CD4-positive, alpha-beta T cell (primary cell): ENCODE data around the gene SMIM35. TPM values are rescaled to one million over a fixed set of nuclear protein-coding genes. Genes with fewer than 3 reads are reported as not detected.

ENCODE experiments used
- ATAC-seq: fragments of 200-7000 bp; cut with Tn5 transposase; one replicate; pipeline ENCODE4 v1.10.0; 2022; ENCODE audit warnings: mild to moderate bottlenecking; ENCODE audit not compliant: poor library complexity
- CTCF ChIA-PET: fragments of 350-600 bp; sonication (Branson Sonifier 250); formaldehyde crosslinking; loops from one replicate; lab custom pipeline; 2021; ENCODE audit warnings: antibody characterized with exemption, inconsistent platforms; lab: Charles Lee
- POLR2A ChIA-PET: fragments of 350-600 bp; sonication (Branson Sonifier 250); formaldehyde crosslinking; loops from one replicate; lab custom pipeline; 2021; ENCODE audit warnings: antibody characterized with exemption, inconsistent platforms; lab: Charles Lee
- DNase-seq, 14 experiments: peaks; one replicate each; pipeline ENCODE4 v3.0.0-alpha.2; 2013 to 2020; ENCODE audit warnings: mixed read lengths in 2 of 14
- H3K27ac ChIP-seq, 2 donors: one replicate each; pipeline versions ENCODE4 v1.5.1 to v1.7.0; 2013; ENCODE audit warnings: low read length in 2 of 2, low read depth in 1 of 2, mild to moderate bottlenecking in 1 of 2
- H3K27me3 ChIP-seq, 2 experiments: 1 replicate in 1 of 2; 2 replicates in 1 of 2; pipeline versions ENCODE4 v1.6.1 to v1.7.0; 2013; ENCODE audit warnings: low read length in 2 of 2, control low read depth in 1 of 2, mild to moderate bottlenecking in 1 of 2, moderate library complexity in 1 of 2; ENCODE audit not compliant: insufficient read depth in 2 of 2, control insufficient read depth in 1 of 2
- H3K36me3 ChIP-seq: one replicate; pipeline ENCODE4 v1.6.1; 2013; ENCODE audit warnings: low read length, control low read depth; ENCODE audit not compliant: insufficient read depth
- H3K4me1 ChIP-seq: one replicate; pipeline ENCODE4 v1.6.1; 2013; ENCODE audit warnings: low read length, control low read depth; ENCODE audit not compliant: insufficient read depth
- H3K4me3 ChIP-seq: one replicate; pipeline ENCODE4 v1.5.1; 2013; ENCODE audit warnings: mild to moderate bottlenecking, low read length, moderate library complexity
- H3K9me3 ChIP-seq, 2 experiments: 1 replicate in 1 of 2; 2 replicates in 1 of 2; pipeline versions ENCODE4 v1.6.1 to v1.7.0; 2013; ENCODE audit warnings: low read length in 2 of 2, mild to moderate bottlenecking in 2 of 2, control low read depth in 1 of 2, moderate library complexity in 1 of 2; ENCODE audit not compliant: control insufficient read depth in 1 of 2, insufficient read depth in 1 of 2
- H3K27ac Mint-ChIP-seq: one replicate; pipeline ENCODE4 v1.8.0; 2020; ENCODE audit warnings: mixed read lengths
- H3K27me3 Mint-ChIP-seq: one replicate; pipeline ENCODE4 v1.8.0; 2021; ENCODE audit warnings: mixed read lengths
- H3K36me3 Mint-ChIP-seq: one replicate; pipeline ENCODE4 v1.8.0; 2021; ENCODE audit warnings: low read depth, mixed read lengths
- H3K4me1 Mint-ChIP-seq: one replicate; pipeline ENCODE4 v1.8.0; 2021; ENCODE audit warnings: low read depth, mixed read lengths
- H3K4me3 Mint-ChIP-seq: one replicate; pipeline ENCODE4 v1.8.0; 2020; ENCODE audit warnings: mild to moderate bottlenecking, mixed read lengths
- H3K9me3 Mint-ChIP-seq: one replicate; pipeline ENCODE4 v1.8.0; 2020; ENCODE audit warnings: mixed read lengths
- intact Hi-C, 2 experiments: fragments of 100-400 bp; cut with DNase I in 1 of 2; cut with micrococcal nuclease in 1 of 2; formaldehyde crosslinking; loops; one replicate each; pipeline versions ENCODE4 v1.15.1 to v1.9.0; 2023 to 2025; cut with DNase I, micrococcal nuclease
- total RNA-seq, 174 experiments: library from RNA in 2 of 174; stranded (reverse) in 2 of 174; gene quantifications; one replicate each; pipeline ENCODE4 v1.2.3 and lab custom pipeline; 2021 to 2026
- TF ChIP-seq, protein P1 (sequence below): fragments of 200-600 bp; IDR thresholded peaks from one replicate; pipeline ENCODE4 v1.8.0; 2022; ENCODE audit warnings: antibody characterized with exemption, mild to moderate bottlenecking

The SMIM35 gene
- total RNA-seq, 2 experiments from 2014 or later = 0.06 to 0.08 TPM

DNA sequence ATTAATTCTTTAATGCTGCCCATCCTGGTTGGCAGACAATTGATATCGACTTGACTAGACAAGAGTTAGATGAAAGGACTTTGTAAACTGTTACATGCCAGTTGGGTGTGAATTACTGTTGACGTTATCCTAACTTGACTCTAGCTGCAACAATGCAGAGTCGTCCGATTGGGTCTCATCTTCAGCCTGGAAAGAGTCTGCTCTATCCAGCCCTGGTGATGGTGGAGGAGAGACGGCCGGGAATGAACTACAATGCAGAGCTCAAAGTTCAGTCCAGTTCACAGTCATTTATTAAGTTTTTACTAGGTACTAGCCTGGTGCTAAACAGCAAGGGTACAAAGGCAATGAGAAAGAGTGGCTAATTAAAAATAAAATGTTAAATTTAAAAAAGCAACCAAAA is 4.9 kb upstream of the SMIM35 start:
- DNase-seq = no peak
- H3K27me3 ChIP-seq = peaks cover 3 to 7% of the 10 kb centered on the region in 2 experiments
- ChIA-PET POLR2A (no interaction called here), CTCF (interaction anchor here (1.4 kb wide), 1 partner anchor 9 kb away, joined by 3 read pairs; no protein-coding TSS in a partner anchor)
- no peaks in the 10 kb centered on the region for H3K4me1 ChIP-seq
- no peaks in the 10 kb centered on the region for H3K36me3 ChIP-seq
- no peaks in the 10 kb centered on the region for H3K4me1 Mint-ChIP-seq
- H3K36me3 Mint-ChIP-seq = no peaks in the 10 kb centered on the region
- intact Hi-C loops = no loop called here
- ATAC-seq = no peak
- no peak overlapping the region for H3K27ac Mint-ChIP-seq
- H3K4me3 Mint-ChIP-seq = no peak overlapping the region
- TF ChIP-seq, protein P1, sequence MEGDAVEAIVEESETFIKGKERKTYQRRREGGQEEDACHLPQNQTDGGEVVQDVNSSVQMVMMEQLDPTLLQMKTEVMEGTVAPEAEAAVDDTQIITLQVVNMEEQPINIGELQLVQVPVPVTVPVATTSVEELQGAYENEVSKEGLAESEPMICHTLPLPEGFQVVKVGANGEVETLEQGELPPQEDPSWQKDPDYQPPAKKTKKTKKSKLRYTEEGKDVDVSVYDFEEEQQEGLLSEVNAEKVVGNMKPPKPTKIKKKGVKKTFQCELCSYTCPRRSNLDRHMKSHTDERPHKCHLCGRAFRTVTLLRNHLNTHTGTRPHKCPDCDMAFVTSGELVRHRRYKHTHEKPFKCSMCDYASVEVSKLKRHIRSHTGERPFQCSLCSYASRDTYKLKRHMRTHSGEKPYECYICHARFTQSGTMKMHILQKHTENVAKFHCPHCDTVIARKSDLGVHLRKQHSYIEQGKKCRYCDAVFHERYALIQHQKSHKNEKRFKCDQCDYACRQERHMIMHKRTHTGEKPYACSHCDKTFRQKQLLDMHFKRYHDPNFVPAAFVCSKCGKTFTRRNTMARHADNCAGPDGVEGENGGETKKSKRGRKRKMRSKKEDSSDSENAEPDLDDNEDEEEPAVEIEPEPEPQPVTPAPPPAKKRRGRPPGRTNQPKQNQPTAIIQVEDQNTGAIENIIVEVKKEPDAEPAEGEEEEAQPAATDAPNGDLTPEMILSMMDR = no peak
- no peak overlapping the region for H3K4me3 ChIP-seq
- H3K9me3 ChIP-seq = peaks cover 14 to 15% of the 10 kb centered on the region in 2 experiments
- H3K27me3 Mint-ChIP-seq = peaks cover 10% of the 10 kb centered on the region
- H3K9me3 Mint-ChIP-seq = peaks cover 2% of the 10 kb centered on the region
- no peak overlapping the region for H3K27ac ChIP-seq

DNA sequence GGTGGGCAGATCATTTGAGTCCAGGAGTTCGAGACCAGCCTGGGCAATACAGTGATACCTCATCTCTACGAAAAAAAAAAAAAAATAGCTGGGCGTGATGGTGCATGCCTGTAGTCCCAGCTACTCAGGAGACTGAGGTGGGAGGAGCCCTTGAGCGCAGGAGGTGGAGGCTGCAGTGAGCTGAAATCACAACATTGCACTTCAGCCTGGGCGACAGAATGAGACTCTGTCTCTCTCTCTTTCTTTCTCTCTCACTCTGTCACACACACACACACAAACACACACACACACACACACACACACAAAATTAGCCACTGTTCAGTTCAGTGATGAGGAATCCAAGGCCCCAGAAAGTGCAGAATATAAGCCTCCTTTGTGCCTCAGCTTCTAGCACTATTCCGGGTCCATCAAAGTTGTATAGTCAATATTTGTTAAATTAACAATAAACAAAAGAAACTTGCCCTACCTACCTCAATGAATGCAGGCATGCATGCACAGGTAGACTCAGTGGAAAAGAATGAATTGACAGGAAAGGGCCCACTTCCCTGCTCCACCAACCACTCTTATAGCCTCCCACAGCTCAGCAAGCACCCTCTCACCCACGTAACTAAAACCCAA is 3.9 kb upstream of the SMIM35 start:
- Histone ChIP-seq H3K4me1 (no peaks in the 10 kb centered on the region), H3K36me3 (no peaks in the 10 kb centered on the region), H3K4me3 (no peak overlapping the region), H3K9me3 (peaks cover 19 to 22% of the 10 kb centered on the region in 2 experiments), H3K27me3 (peaks cover 3 to 8% of the 10 kb centered on the region in 2 experiments), H3K27ac (no peak overlapping the region)
- intact Hi-C loops = no loop called here
- TF ChIP-seq, protein P1 = no peak
- no peak overlapping the region for H3K4me3 Mint-ChIP-seq
- ATAC-seq (no peak), DNase-seq (no peak)
- ChIA-PET CTCF (no interaction called here), POLR2A (no interaction called here)
- no peak overlapping the region for H3K27ac Mint-ChIP-seq
- peaks cover 10% of the 10 kb centered on the region for H3K27me3 Mint-ChIP-seq
- no peaks in the 10 kb centered on the region for H3K4me1 Mint-ChIP-seq
- H3K36me3 Mint-ChIP-seq = no peaks in the 10 kb centered on the region
- peaks cover 2% of the 10 kb centered on the region for H3K9me3 Mint-ChIP-seq

- H3K36me3 Mint-ChIP-seq = no peaks in the 10 kb centered on the region
- H3K9me3 Mint-ChIP-seq = peaks cover 2% of the 10 kb centered on the region
- H3K27ac ChIP-seq = no peak overlapping the region
- CTCF ChIA-PET = no interaction called here
- POLR2A ChIA-PET = no interaction called here
- no peak overlapping the region for H3K27ac Mint-ChIP-seq
- TF ChIP-seq, protein P1 = no peak
- DNase-seq = peak in 3 of 14 experiments; percentile 21 to 65 (median 50)
- intact Hi-C loops = no loop called here
- no peak overlapping the region for H3K4me3 ChIP-seq
- H3K36me3 ChIP-seq = no peaks in the 10 kb centered on the region
- no peak for ATAC-seq
- peaks cover 10% of the 10 kb centered on the region for H3K27me3 Mint-ChIP-seq
- H3K27me3 ChIP-seq = peaks cover 3 to 8% of the 10 kb centered on the region in 2 experiments
- no peaks in the 10 kb centered on the region for H3K4me1 ChIP-seq
- peaks cover 19 to 22% of the 10 kb centered on the region in 2 experiments for H3K9me3 ChIP-seq
- no peaks in the 10 kb centered on the region for H3K4me1 Mint-ChIP-seq
- H3K4me3 Mint-ChIP-seq = no peak overlapping the region
These were observed 1.8 kb upstream of the SMIM35 start for GRCh38 chr11:118088531-118088930.
